KMS-11 (cell line): ENCODE measurements around the gene RNASE7.

Source experiments
- H2AFZ ChIP-seq: fragments of 200-600 bp; sonication (generic); 2 replicates; pipeline ENCODE4 v1.6.1; 2016; ENCODE audit warnings: antibody characterized with exemption, mixed run types, low read depth
- H3K27ac ChIP-seq: fragments of 200-600 bp; sonication (generic); 2 replicates; pipeline ENCODE4 v1.6.1; 2016; ENCODE audit warnings: mild to moderate bottlenecking, mixed run types
- H3K27me3 ChIP-seq: fragments of 200-600 bp; sonication (generic); 2 replicates; pipeline ENCODE4 v1.6.1; 2017; ENCODE audit warnings: mild to moderate bottlenecking, low read depth, mixed run types, moderate library complexity; ENCODE audit not compliant: insufficient read depth
- H3K36me3 ChIP-seq: fragments of 200-600 bp; sonication (generic); 2 replicates; pipeline ENCODE4 v1.6.1; 2017; ENCODE audit warnings: mild to moderate bottlenecking, mixed run types; ENCODE audit not compliant: insufficient read depth
- H3K4me1 ChIP-seq: fragments of 200-600 bp; sonication (generic); 2 replicates; pipeline ENCODE4 v1.6.1; 2016; ENCODE audit warnings: mild to moderate bottlenecking, low read depth, mixed run types; ENCODE audit not compliant: poor library complexity, severe bottlenecking
- H3K4me2 ChIP-seq: fragments of 200-600 bp; sonication (generic); 2 replicates; pipeline ENCODE4 v1.7.0; 2016; ENCODE audit warnings: mild to moderate bottlenecking, mixed run types
- H3K4me3 ChIP-seq: fragments of 200-600 bp; sonication (generic); IDR thresholded peaks from 2 replicates; pipeline ENCODE4 v1.6.1; 2017; ENCODE audit warnings: low read depth, low read length, mixed read lengths; ENCODE audit not compliant: insufficient read depth
- H3K79me2 ChIP-seq: fragments of 200-600 bp; sonication (generic); 2 replicates; pipeline ENCODE4 v1.6.1; 2016; ENCODE audit warnings: low read depth, mixed run types; ENCODE audit not compliant: insufficient read depth
- H3K9ac ChIP-seq: fragments of 200-600 bp; sonication (generic); 2 replicates; pipeline ENCODE4 v1.6.1; 2016; ENCODE audit warnings: mild to moderate bottlenecking, mixed run types
- H4K20me1 ChIP-seq: fragments of 200-600 bp; sonication (generic); 2 replicates; pipeline ENCODE4 v1.6.1; 2016; ENCODE audit warnings: mild to moderate bottlenecking, mixed run types; ENCODE audit not compliant: insufficient read depth
- CTCF ChIP-seq: fragments of 200-600 bp; sonication (generic); conservative IDR thresholded peaks from 2 replicates; pipeline ENCODE4 v1.6.1; 2017; ENCODE audit warnings: low read depth, mild to moderate bottlenecking, antibody characterized with exemption, low read length, moderate library complexity, mixed read lengths

RNASE7 gene

GRCh38 chr14:21057803-21058675, 15.9 kb downstream of the RNASE7 start, which contains the start of gene RNASE8:
Gene RNASE8, plus strand, starts transcription at chr14:21057822. Its CDS starts 71 bp downstream, at chr14:21057893.
- no peak within 1 kb of the TSS for H3K4me3 ChIP-seq
- H3K36me3 ChIP-seq = no peaks in the 10 kb centered on the region
- no peak within 1 kb of the TSS for H3K9ac ChIP-seq
- no peaks in the 10 kb centered on the region for H3K79me2 ChIP-seq
- H3K27ac ChIP-seq = no peak within 1 kb of the TSS
- no peaks in the 10 kb centered on the region for H3K27me3 ChIP-seq
- TF ChIP-seq CTCF = no peak
- H2AFZ ChIP-seq = no peak within 1 kb of the TSS
- H3K4me1 ChIP-seq = no peaks in the 10 kb centered on the region
- no peaks in the 10 kb centered on the region for H4K20me1 ChIP-seq
- H3K4me2 ChIP-seq = no peak within 1 kb of the TSS

- no peak for TF ChIP-seq CTCF
- Histone ChIP-seq H3K9ac (no peak overlapping the region), H3K27ac (no peak overlapping the region), H3K4me2 (no peak overlapping the region), H3K27me3 (no peaks in the 10 kb centered on the region), H4K20me1 (no peaks in the 10 kb centered on the region), H3K4me3 (no peak overlapping the region), H3K4me1 (no peaks in the 10 kb centered on the region), H3K79me2 (no peaks in the 10 kb centered on the region), H2AFZ (no peak overlapping the region), H3K36me3 (no peaks in the 10 kb centered on the region)
These were observed 16.7 kb downstream of the RNASE7 start for GRCh38 chr14:21058903-21059302.

GRCh38 chr14:21059842-21060613, 17.9 kb downstream of the RNASE7 start:
- Histone ChIP-seq H2AFZ (no peak overlapping the region), H3K4me2 (no peak overlapping the region), H4K20me1 (no peaks in the 10 kb centered on the region), H3K27ac (no peak overlapping the region), H3K79me2 (no peaks in the 10 kb centered on the region), H3K4me1 (no peaks in the 10 kb centered on the region), H3K9ac (no peak overlapping the region), H3K27me3 (no peaks in the 10 kb centered on the region), H3K4me3 (no peak overlapping the region), H3K36me3 (no peaks in the 10 kb centered on the region)
- no peak for TF ChIP-seq CTCF

- no peak for TF ChIP-seq CTCF
These were observed 18.6 kb downstream of the RNASE7 start for GRCh38 chr14:21060614-21061346.

More at GRCh38 chr14:21060614-21061346, 18.6 kb downstream of the RNASE7 start:
- Histone ChIP-seq H3K9ac (no peak overlapping the region), H3K36me3 (no peaks in the 10 kb centered on the region), H3K4me2 (no peak overlapping the region), H3K79me2 (no peaks in the 10 kb centered on the region), H3K27ac (no peak overlapping the region), H3K4me1 (no peaks in the 10 kb centered on the region), H2AFZ (no peak overlapping the region), H4K20me1 (no peaks in the 10 kb centered on the region), H3K27me3 (no peaks in the 10 kb centered on the region), H3K4me3 (no peak overlapping the region)
